ENCODE measurements around the gene SUPT3H. TPM values are rescaled to one million over a fixed set of nuclear protein-coding genes. Genes with fewer than 3 reads are reported as not detected.

Gene SUPT3H
- total and polyA plus RNA-seq, 2 donors from 2014 or later = 10.1 to 12.5 TPM

- Histone ChIP-seq H3K36me3 (ENCODE audit: control insufficient read depth in 2 of 3, insufficient read depth in 3 of 3, low read length in 3 of 3) (no peaks in the 10 kb centered on the region), H3K27me3 (ENCODE audit: control insufficient read depth, insufficient read depth, low read length) (no peaks in the 10 kb centered on the region), H3K27ac (ENCODE audit: low read depth in 2 of 2, low read length in 2 of 2) (no peak overlapping the region), H3K4me1 (ENCODE audit: control insufficient read depth in 2 of 3, insufficient read depth in 2 of 3, low read depth in 1 of 3, low read length in 3 of 3) (no peaks in the 10 kb centered on the region), H3K4me3 (ENCODE audit: low read length in 3 of 3) (no peak overlapping the region), H3K9me3 (ENCODE audit: control insufficient read depth in 2 of 3, insufficient read depth in 1 of 3, low read length in 3 of 3) (no peaks in the 10 kb centered on the region), H3K9ac (ENCODE audit: low read length in 3 of 3) (no peak overlapping the region)
- no peak for FAIRE-seq
- no peak for TF ChIP-seq CTCF (IDR thresholded peaks at IDR 0.05; ENCODE audit: borderline replicate concordance, extremely low read depth, insufficient read depth)
- intact Hi-C loops (cut with DNase I) = no loop called here
- no peak for DNase-seq
Measured at GRCh38 chr6:44784195-44784594, 593.5 kb downstream of the SUPT3H start.

- no peaks in the 10 kb centered on the region for H3K9me3 ChIP-seq (ENCODE audit: control insufficient read depth in 2 of 3, insufficient read depth in 1 of 3, low read length in 3 of 3)
- H3K4me3 ChIP-seq (ENCODE audit: low read length in 3 of 3) = no peak overlapping the region
- no peaks in the 10 kb centered on the region for H3K36me3 ChIP-seq (ENCODE audit: control insufficient read depth in 2 of 3, insufficient read depth in 3 of 3, low read length in 3 of 3)
- no peak for TF ChIP-seq CTCF (IDR thresholded peaks at IDR 0.05; ENCODE audit: borderline replicate concordance, extremely low read depth, insufficient read depth)
- no peaks in the 10 kb centered on the region for H3K4me1 ChIP-seq (ENCODE audit: control insufficient read depth in 2 of 3, insufficient read depth in 2 of 3, low read depth in 1 of 3, low read length in 3 of 3)
- intact Hi-C loops (cut with DNase I) = no loop called here
- H3K9ac ChIP-seq (ENCODE audit: low read length in 3 of 3) = no peak overlapping the region
- FAIRE-seq = no peak
- no peak for DNase-seq
- H3K27ac ChIP-seq (ENCODE audit: low read depth in 2 of 2, low read length in 2 of 2) = no peak overlapping the region
- no peaks in the 10 kb centered on the region for H3K27me3 ChIP-seq (ENCODE audit: control insufficient read depth, insufficient read depth, low read length)
Measured at GRCh38 chr6:44782892-44783291, 594.8 kb downstream of the SUPT3H start.

GRCh38 chr6:44781912-44782597 is 595.7 kb downstream of the SUPT3H start:
- TF ChIP-seq CTCF (IDR thresholded peaks at IDR 0.05; ENCODE audit: borderline replicate concordance, extremely low read depth, insufficient read depth) = no peak
- no peaks in the 10 kb centered on the region for H3K27me3 ChIP-seq (ENCODE audit: control insufficient read depth, insufficient read depth, low read length)

GRCh38 chr6:44780161-44780560 is 597.6 kb downstream of the SUPT3H start:
- H3K4me1 ChIP-seq (ENCODE audit: control insufficient read depth in 2 of 3, insufficient read depth in 2 of 3, low read depth in 1 of 3, low read length in 3 of 3) = no peaks in the 10 kb centered on the region
- no peak overlapping the region for H3K27ac ChIP-seq (ENCODE audit: low read depth in 2 of 2, low read length in 2 of 2)
- H3K4me3 ChIP-seq (ENCODE audit: low read length in 3 of 3) = no peak overlapping the region
- no peaks in the 10 kb centered on the region for H3K9me3 ChIP-seq (ENCODE audit: control insufficient read depth in 2 of 3, insufficient read depth in 1 of 3, low read length in 3 of 3)
- intact Hi-C loops (cut with DNase I) = no loop called here
- no peak for TF ChIP-seq CTCF (IDR thresholded peaks at IDR 0.05; ENCODE audit: borderline replicate concordance, extremely low read depth, insufficient read depth)
- DNase-seq = no peak
- H3K27me3 ChIP-seq (ENCODE audit: control insufficient read depth, insufficient read depth, low read length) = no peaks in the 10 kb centered on the region
- no peak for FAIRE-seq
- no peaks in the 10 kb centered on the region for H3K36me3 ChIP-seq (ENCODE audit: control insufficient read depth in 2 of 3, insufficient read depth in 3 of 3, low read length in 3 of 3)
- no peak overlapping the region for H3K9ac ChIP-seq (ENCODE audit: low read length in 3 of 3)

More at GRCh38 chr6:44781912-44782597, 595.7 kb downstream of the SUPT3H start:
- Histone ChIP-seq H3K36me3 (ENCODE audit: control insufficient read depth in 2 of 3, insufficient read depth in 3 of 3, low read length in 3 of 3) (no peaks in the 10 kb centered on the region), H3K27ac (ENCODE audit: low read depth in 2 of 2, low read length in 2 of 2) (no peak overlapping the region), H3K4me3 (ENCODE audit: low read length in 3 of 3) (no peak overlapping the region), H3K4me1 (ENCODE audit: control insufficient read depth in 2 of 3, insufficient read depth in 2 of 3, low read depth in 1 of 3, low read length in 3 of 3) (no peaks in the 10 kb centered on the region), H3K9ac (ENCODE audit: low read length in 3 of 3) (no peak overlapping the region), H3K9me3 (ENCODE audit: control insufficient read depth in 2 of 3, insufficient read depth in 1 of 3, low read length in 3 of 3) (no peaks in the 10 kb centered on the region)
- no peak for FAIRE-seq
- DNase-seq = no peak
- intact Hi-C loops (cut with DNase I) = no loop called here
